CD4-positive, CD25-positive, alpha-beta regulatory T cell (primary cell): ENCODE measurements around the gene GLB1L. TPM values are rescaled to one million over a fixed set of nuclear protein-coding genes. Genes with fewer than 3 reads are reported as not detected.
"Not testable (repeated sequence)": the region's sequence is repeated elsewhere in the genome, so short reads cannot be mapped to it uniquely, and the experiment has no call there.

ENCODE experiments used
- ATAC-seq, 2 donors: fragments of 150-1000 bp; cut with Tn5 transposase; one replicate each; pipeline ENCODE4 v1.10.0; 2021; ENCODE audit warnings: low read depth in 2 of 2, moderate number of reproducible peaks in 2 of 2, moderate library complexity in 1 of 2
- DNase-seq, 3 donors: peaks; one replicate each; pipeline versions ENCODE4 v3.0.0 to v3.0.0-alpha.2; 2012 to 2022; ENCODE audit warnings: mixed read lengths in 1 of 3
- H3K27ac ChIP-seq: one replicate; pipeline ENCODE4 v1.7.0; 2013; ENCODE audit warnings: mild to moderate bottlenecking, low read length; ENCODE audit not compliant: insufficient read depth, poor library complexity, severe bottlenecking
- H3K27me3 ChIP-seq: one replicate; pipeline ENCODE4 v1.7.0; 2013; ENCODE audit warnings: low read length; ENCODE audit not compliant: control insufficient read depth, insufficient read depth
- H3K36me3 ChIP-seq: one replicate; pipeline ENCODE4 v1.7.0; 2013; ENCODE audit warnings: mild to moderate bottlenecking, low read length, moderate library complexity; ENCODE audit not compliant: control insufficient read depth, insufficient read depth
- H3K4me1 ChIP-seq: 2 replicates; pipeline ENCODE4 v1.7.0; 2013; ENCODE audit warnings: mild to moderate bottlenecking, low read length; ENCODE audit not compliant: insufficient read depth, control insufficient read depth, poor library complexity, severe bottlenecking
- H3K4me3 ChIP-seq: one replicate; pipeline ENCODE4 v1.7.0; 2013; ENCODE audit warnings: low read depth, mild to moderate bottlenecking, low read length, moderate library complexity
- H3K9me3 ChIP-seq, 2 experiments: 1 replicate in 1 of 2; 2 replicates in 1 of 2; pipeline ENCODE4 v1.7.0; 2013; ENCODE audit warnings: low read length in 2 of 2, mild to moderate bottlenecking in 1 of 2, moderate library complexity in 1 of 2; ENCODE audit not compliant: control insufficient read depth in 2 of 2
- H3K27ac Mint-ChIP-seq, 3 donors: one replicate each; pipeline ENCODE4 v1.8.0; 2020 to 2022; ENCODE audit warnings: mild to moderate bottlenecking in 3 of 3, mixed read lengths in 3 of 3, moderate library complexity in 2 of 3
- H3K27me3 Mint-ChIP-seq: one replicate; pipeline ENCODE4 v1.8.0; 2022; ENCODE audit warnings: mild to moderate bottlenecking, mixed read lengths
- H3K36me3 Mint-ChIP-seq: one replicate; pipeline ENCODE4 v1.8.0; 2020; ENCODE audit warnings: mixed read lengths
- H3K4me1 Mint-ChIP-seq, 4 donors: one replicate each; pipeline ENCODE4 v1.8.0; 2020 to 2022; ENCODE audit warnings: mixed read lengths in 4 of 4, mild to moderate bottlenecking in 1 of 4
- H3K4me3 Mint-ChIP-seq, 4 donors: one replicate each; pipeline ENCODE4 v1.8.0; 2020 to 2022; ENCODE audit warnings: mild to moderate bottlenecking in 4 of 4, mixed read lengths in 4 of 4, moderate library complexity in 3 of 4
- H3K9me3 Mint-ChIP-seq, 7 donors: one replicate each; pipeline ENCODE4 v1.8.0; 2020 to 2022; ENCODE audit warnings: mixed read lengths in 7 of 7, mild to moderate bottlenecking in 3 of 7, moderate library complexity in 2 of 7
- polyA plus RNA-seq, 4 donors: library from polyadenylated mRNA; unstranded; fragments of 300-500 nt; fragmentation: Illumina TruSeq; gene quantifications; one replicate each; pipeline ENCODE4 v1.2.3, GENCODE V29; 2021
- total RNA-seq: library from RNA; stranded (reverse); gene quantifications from one replicate; pipeline ENCODE4 v1.2.3, GENCODE V29; 2022

GLB1L gene
- total and polyA plus RNA-seq, 5 donors from 2014 or later, result 0.78 to 1.1 (median 0.88) TPM; not detected in 1

- H3K27ac Mint-ChIP-seq, H3K9me3 Mint-ChIP-seq, H3K9me3 ChIP-seq, H3K4me3 ChIP-seq, H3K36me3 Mint-ChIP-seq, H3K4me1 ChIP-seq, ATAC-seq, H3K27ac ChIP-seq, H3K27me3 ChIP-seq, DNase-seq, H3K36me3 ChIP-seq: not testable (repeated sequence)
- peaks cover 0 to 14% (median 7%) of the 10 kb centered on the region in 4 donors for H3K4me1 Mint-ChIP-seq
- peak overlapping the region in 1 of 4 donors; percentile 56 for H3K4me3 Mint-ChIP-seq
- H3K27me3 Mint-ChIP-seq, result peaks cover 11% of the 10 kb centered on the region
Observed at GRCh38 chr2:219258942-219259341, 13.7 kb upstream of the GLB1L start.

GRCh38 chr2:219254590-219255201 lies 9.5 kb upstream of the GLB1L start:
- H3K4me3 ChIP-seq, result peak overlapping the region; percentile 94
- H3K27me3 Mint-ChIP-seq, result peaks cover 10% of the 10 kb centered on the region
- H3K4me1 Mint-ChIP-seq, result peaks cover 4 to 44% (median 33%) of the 10 kb centered on the region in 4 donors

GRCh38 chr2:219253753-219254589 lies 8.7 kb upstream of the GLB1L start, which contains the start of gene TUBA4A:
Gene TUBA4A, minus strand, starts transcription at chr2:219253918. Its CDS starts 60 bp downstream, at chr2:219253858.
- peaks cover 11 to 51% (median 38%) of the 10 kb centered on the region in 4 donors for H3K4me1 Mint-ChIP-seq
- Histone ChIP-seq H3K27ac (peak within 1 kb of the TSS; percentile 93), H3K9me3 (no peaks in the 10 kb centered on the region), H3K4me1 (peaks cover 42% of the 10 kb centered on the region), H3K4me3 (peak within 1 kb of the TSS; percentile 94), H3K36me3 (peaks cover 30% of the 10 kb centered on the region), H3K27me3 (no peaks in the 10 kb centered on the region)
- H3K9me3 Mint-ChIP-seq, result peaks cover 0 to 2% (median 0%) of the 10 kb centered on the region in 7 donors
- peaks cover 10% of the 10 kb centered on the region for H3K27me3 Mint-ChIP-seq
- DNase-seq, result peak; percentile 91 to 92 (median 91)
- peak within 1 kb of the TSS; percentile 96 to 100 (median 98) for H3K4me3 Mint-ChIP-seq
- peaks cover 27% of the 10 kb centered on the region for H3K36me3 Mint-ChIP-seq
- peak; percentile 82 to 85 for ATAC-seq
- peak within 1 kb of the TSS; percentile 87 to 98 (median 97) for H3K27ac Mint-ChIP-seq

More at GRCh38 chr2:219254590-219255201, 9.5 kb upstream of the GLB1L start:
- Mint-ChIP-seq H3K36me3 (peaks cover 20% of the 10 kb centered on the region), H3K27ac (peak overlapping the region; percentile 58 to 98 (median 97)), H3K4me3 (peak overlapping the region; percentile 96 to 100 (median 98)), H3K9me3 (peaks cover 0 to 2% (median 0%) of the 10 kb centered on the region in 7 donors)
- Histone ChIP-seq H3K9me3 (no peaks in the 10 kb centered on the region), H3K4me1 (peaks cover 35% of the 10 kb centered on the region), H3K27ac (peak overlapping the region; percentile 93), H3K36me3 (peaks cover 23% of the 10 kb centered on the region), H3K27me3 (no peaks in the 10 kb centered on the region)
- ATAC-seq, result peak; percentile 23 to 25
- peak in 2 of 3 donors; percentile 69 to 74 for DNase-seq

GRCh38 chr2:219252900-219253752 lies 7.9 kb upstream of the GLB1L start, which contains the start of gene TUBA4B:
Gene TUBA4B, plus strand, starts transcription at chr2:219253243. Its CDS starts 165 bp downstream, at chr2:219253408.
- H3K4me1 ChIP-seq, result peaks cover 51% of the 10 kb centered on the region
- peaks cover 32% of the 10 kb centered on the region for H3K36me3 ChIP-seq
- no peaks in the 10 kb centered on the region for H3K9me3 ChIP-seq
- Mint-ChIP-seq H3K36me3 (peaks cover 31% of the 10 kb centered on the region), H3K27me3 (peaks cover 10% of the 10 kb centered on the region), H3K27ac (peak within 1 kb of the TSS; percentile 87 to 98 (median 97)), H3K9me3 (peaks cover 0 to 2% (median 0%) of the 10 kb centered on the region in 7 donors), H3K4me3 (peak within 1 kb of the TSS; percentile 96 to 100 (median 98)), H3K4me1 (peaks cover 11 to 59% (median 44%) of the 10 kb centered on the region in 4 donors)
- peak within 1 kb of the TSS; percentile 93 for H3K27ac ChIP-seq
- DNase-seq (peak; percentile 37 to 78 (median 51)), ATAC-seq (peak; percentile 26 to 37)
- H3K4me3 ChIP-seq, result peak within 1 kb of the TSS; percentile 94
- no peaks in the 10 kb centered on the region for H3K27me3 ChIP-seq

- H3K9me3 Mint-ChIP-seq, result peaks cover 0 to 2% (median 0%) of the 10 kb centered on the region in 7 donors
- H3K4me1 Mint-ChIP-seq, result peaks cover 17 to 65% (median 48%) of the 10 kb centered on the region in 4 donors
- peak overlapping the region; percentile 87 to 98 (median 97) for H3K27ac Mint-ChIP-seq
- H3K9me3 ChIP-seq, result no peaks in the 10 kb centered on the region
- no peaks in the 10 kb centered on the region for H3K27me3 ChIP-seq
- DNase-seq (no peak), ATAC-seq (no peak)
- peak overlapping the region; percentile 92 for H3K4me3 ChIP-seq
- peaks cover 32% of the 10 kb centered on the region for H3K36me3 ChIP-seq
- H3K27me3 Mint-ChIP-seq, result peaks cover 10% of the 10 kb centered on the region
- H3K27ac ChIP-seq, result peak overlapping the region; percentile 93
- H3K4me3 Mint-ChIP-seq, result peak overlapping the region; percentile 96 to 100 (median 98)
- peaks cover 37% of the 10 kb centered on the region for H3K36me3 Mint-ChIP-seq
- peaks cover 57% of the 10 kb centered on the region for H3K4me1 ChIP-seq
Observed at GRCh38 chr2:219252570-219252899, 7.3 kb upstream of the GLB1L start.

- ATAC-seq (no peak), DNase-seq (peak in 1 of 3 donors; percentile 33)
- Histone ChIP-seq H3K9me3 (no peaks in the 10 kb centered on the region), H3K27me3 (no peaks in the 10 kb centered on the region), H3K4me3 (peak overlapping the region; percentile 92), H3K27ac (peak overlapping the region; percentile 93), H3K4me1 (peaks cover 61% of the 10 kb centered on the region), H3K36me3 (peaks cover 32% of the 10 kb centered on the region)
- Mint-ChIP-seq H3K27me3 (peaks cover 10% of the 10 kb centered on the region), H3K36me3 (peaks cover 37% of the 10 kb centered on the region), H3K4me3 (peak overlapping the region; percentile 96 to 100 (median 98)), H3K27ac (peak overlapping the region; percentile 87 to 98 (median 97)), H3K4me1 (peaks cover 19 to 70% (median 52%) of the 10 kb centered on the region in 4 donors), H3K9me3 (peaks cover 0 to 2% (median 0%) of the 10 kb centered on the region in 7 donors)
Observed at GRCh38 chr2:219252084-219252483, 6.8 kb upstream of the GLB1L start.

- Mint-ChIP-seq H3K4me3 (peak overlapping the region; percentile 96 to 100 (median 98)), H3K27ac (peak overlapping the region; percentile 87 to 98 (median 97)), H3K9me3 (peaks cover 0 to 2% (median 0%) of the 10 kb centered on the region in 7 donors), H3K4me1 (peaks cover 19 to 74% (median 56%) of the 10 kb centered on the region in 4 donors), H3K36me3 (peaks cover 37% of the 10 kb centered on the region), H3K27me3 (peaks cover 10% of the 10 kb centered on the region)
- no peak for ATAC-seq
- Histone ChIP-seq H3K27ac (peak overlapping the region; percentile 53), H3K4me1 (peaks cover 65% of the 10 kb centered on the region), H3K9me3 (no peaks in the 10 kb centered on the region), H3K36me3 (peaks cover 32% of the 10 kb centered on the region), H3K27me3 (no peaks in the 10 kb centered on the region), H3K4me3 (peak overlapping the region; percentile 92)
- DNase-seq, result no peak
Observed at GRCh38 chr2:219251656-219252055, 6.4 kb upstream of the GLB1L start.
